ENCODE data around the gene SYT7. TPM values are rescaled to one million over a fixed set of nuclear protein-coding genes. Genes with fewer than 3 reads are reported as not detected.

SYT7 gene
- total and polyA plus RNA-seq, 10 donors, result 0.14 to 5.3 (median 2.3) TPM

DNA sequence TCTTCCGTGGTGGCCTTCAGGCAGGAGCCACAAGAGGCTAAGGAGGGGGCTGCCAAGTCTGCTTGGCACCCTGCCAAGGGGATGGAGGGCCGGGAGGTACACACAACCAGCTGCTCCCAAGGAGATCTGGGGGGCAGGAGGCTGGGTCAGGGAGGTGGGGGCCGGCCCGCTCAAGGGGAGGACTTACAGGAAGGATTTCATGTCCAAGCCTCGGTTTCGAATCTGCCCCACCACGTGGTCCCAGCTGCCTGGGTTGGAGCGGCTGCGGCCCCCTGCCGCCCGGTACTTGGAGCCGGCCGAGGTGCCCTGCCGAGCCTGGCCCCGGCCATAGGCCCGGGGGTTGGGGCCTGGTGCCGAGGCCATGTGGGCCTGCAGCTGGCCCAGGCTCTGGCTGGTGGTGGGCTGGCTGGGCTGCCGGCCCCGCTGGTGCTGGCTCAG, 38.8 kb downstream of the SYT7 start:
- Histone ChIP-seq H3K36me3 (no peaks in the 10 kb centered on the region), H3K4me1 (peaks cover 0 to 11% (median 7%) of the 10 kb centered on the region in 6 donors), H3K27me3 (replicated peaks in 1 of 7) (peaks cover 0 to 43% (median 7%) of the 10 kb centered on the region in 7 donors), H3K9me3 (no peaks in the 10 kb centered on the region), H3K4me3 (no peak overlapping the region), H3K27ac (no peak overlapping the region)
- intact Hi-C loops (cut with DNase I; ENCODE audit: low total_unique reads), result no loop called here
- no peak for DNase-seq
- 47 to 55% (median 51%) methylated on average over 4 to 19 of the region's 19 CpGs for WGBS, 5 donors
- TF ChIP-seq, protein P1, sequence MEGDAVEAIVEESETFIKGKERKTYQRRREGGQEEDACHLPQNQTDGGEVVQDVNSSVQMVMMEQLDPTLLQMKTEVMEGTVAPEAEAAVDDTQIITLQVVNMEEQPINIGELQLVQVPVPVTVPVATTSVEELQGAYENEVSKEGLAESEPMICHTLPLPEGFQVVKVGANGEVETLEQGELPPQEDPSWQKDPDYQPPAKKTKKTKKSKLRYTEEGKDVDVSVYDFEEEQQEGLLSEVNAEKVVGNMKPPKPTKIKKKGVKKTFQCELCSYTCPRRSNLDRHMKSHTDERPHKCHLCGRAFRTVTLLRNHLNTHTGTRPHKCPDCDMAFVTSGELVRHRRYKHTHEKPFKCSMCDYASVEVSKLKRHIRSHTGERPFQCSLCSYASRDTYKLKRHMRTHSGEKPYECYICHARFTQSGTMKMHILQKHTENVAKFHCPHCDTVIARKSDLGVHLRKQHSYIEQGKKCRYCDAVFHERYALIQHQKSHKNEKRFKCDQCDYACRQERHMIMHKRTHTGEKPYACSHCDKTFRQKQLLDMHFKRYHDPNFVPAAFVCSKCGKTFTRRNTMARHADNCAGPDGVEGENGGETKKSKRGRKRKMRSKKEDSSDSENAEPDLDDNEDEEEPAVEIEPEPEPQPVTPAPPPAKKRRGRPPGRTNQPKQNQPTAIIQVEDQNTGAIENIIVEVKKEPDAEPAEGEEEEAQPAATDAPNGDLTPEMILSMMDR (IDR thresholded peaks at IDR 0.05 in 8 of 11, conservative IDR thresholded peaks at IDR 0.05 in 3 of 11), result no peak
- TF ChIP-seq POLR2AphosphoS5 (IDR thresholded peaks at IDR 0.05) (no peak), POLR2A (IDR thresholded peaks at IDR 0.05) (no peak)

DNA sequence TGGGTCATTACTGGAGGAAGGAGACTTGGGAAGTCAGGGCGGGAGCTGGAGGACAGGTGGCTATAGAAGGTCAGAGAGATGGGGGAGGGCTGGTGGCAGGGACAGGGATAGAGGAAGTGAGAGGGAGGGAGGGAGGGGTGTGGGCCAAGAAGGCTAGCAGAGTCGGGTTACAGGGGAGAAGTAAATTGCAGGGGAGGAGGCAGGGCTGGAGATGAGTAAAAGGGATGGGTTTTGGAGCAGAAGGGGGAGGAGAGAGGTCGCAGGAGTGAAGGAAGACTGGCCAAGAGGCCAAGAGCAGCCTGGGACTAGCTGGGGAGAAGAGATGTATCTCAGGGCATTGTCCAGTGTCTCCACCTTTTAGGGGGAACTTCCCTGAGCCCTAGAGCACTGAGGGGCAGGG, 39.3 kb downstream of the SYT7 start:
- Histone ChIP-seq H3K27ac (no peak overlapping the region), H3K36me3 (no peaks in the 10 kb centered on the region), H3K9me3 (no peaks in the 10 kb centered on the region), H3K4me3 (no peak overlapping the region), H3K27me3 (replicated peaks in 1 of 7) (peaks cover 0 to 39% (median 7%) of the 10 kb centered on the region in 7 donors), H3K4me1 (peaks cover 0 to 11% (median 7%) of the 10 kb centered on the region in 6 donors)
- WGBS, 5 donors, result 6 to 14% (median 10%) methylated on average over 3 of the region's 3 CpGs
- intact Hi-C loops (cut with DNase I; ENCODE audit: low total_unique reads), result no loop called here
- DNase-seq, result no peak
- TF ChIP-seq POLR2A (IDR thresholded peaks at IDR 0.05) (no peak), POLR2AphosphoS5 (IDR thresholded peaks at IDR 0.05) (no peak)
- TF ChIP-seq, protein P1 (IDR thresholded peaks at IDR 0.05 in 8 of 11, conservative IDR thresholded peaks at IDR 0.05 in 3 of 11), result no peak

DNA sequence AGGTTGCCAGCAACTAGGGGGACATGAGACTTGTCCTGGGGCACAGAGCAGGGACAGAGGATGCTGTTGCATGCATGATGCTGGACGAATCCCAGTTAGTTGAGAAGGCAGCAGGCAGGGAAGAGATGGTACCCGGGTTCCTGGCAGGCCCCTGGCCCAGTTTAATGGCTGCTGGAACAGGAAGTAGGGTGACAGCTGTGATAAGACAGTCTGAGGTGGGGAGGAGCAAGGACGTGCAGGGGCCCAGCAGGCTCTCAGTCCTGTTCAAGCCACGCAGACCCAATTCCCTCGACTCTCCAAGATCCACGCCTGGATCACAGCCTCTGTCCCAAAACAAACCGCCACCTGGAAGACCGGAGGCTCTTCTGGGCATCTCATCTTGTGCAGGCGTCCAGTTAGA, 40.3 kb downstream of the SYT7 start:
- Histone ChIP-seq H3K36me3 (no peaks in the 10 kb centered on the region), H3K27me3 (replicated peaks in 1 of 7) (peaks cover 0 to 28% (median under 1%) of the 10 kb centered on the region in 7 donors), H3K9me3 (no peaks in the 10 kb centered on the region), H3K4me3 (no peak overlapping the region), H3K27ac (no peak overlapping the region), H3K4me1 (peaks cover 0 to 11% (median 7%) of the 10 kb centered on the region in 6 donors)
- WGBS, 5 donors, result 54 to 65% (median 59%) methylated on average over 8 to 9 of the region's 9 CpGs
- no peak for TF ChIP-seq POLR2A (IDR thresholded peaks at IDR 0.05)
- TF ChIP-seq, protein P1 (IDR thresholded peaks at IDR 0.05 in 8 of 11, conservative IDR thresholded peaks at IDR 0.05 in 3 of 11), result no peak
- no peak for TF ChIP-seq POLR2AphosphoS5 (IDR thresholded peaks at IDR 0.05)
- no peak for DNase-seq
- intact Hi-C loops (cut with DNase I; ENCODE audit: low total_unique reads), result no loop called here

DNA sequence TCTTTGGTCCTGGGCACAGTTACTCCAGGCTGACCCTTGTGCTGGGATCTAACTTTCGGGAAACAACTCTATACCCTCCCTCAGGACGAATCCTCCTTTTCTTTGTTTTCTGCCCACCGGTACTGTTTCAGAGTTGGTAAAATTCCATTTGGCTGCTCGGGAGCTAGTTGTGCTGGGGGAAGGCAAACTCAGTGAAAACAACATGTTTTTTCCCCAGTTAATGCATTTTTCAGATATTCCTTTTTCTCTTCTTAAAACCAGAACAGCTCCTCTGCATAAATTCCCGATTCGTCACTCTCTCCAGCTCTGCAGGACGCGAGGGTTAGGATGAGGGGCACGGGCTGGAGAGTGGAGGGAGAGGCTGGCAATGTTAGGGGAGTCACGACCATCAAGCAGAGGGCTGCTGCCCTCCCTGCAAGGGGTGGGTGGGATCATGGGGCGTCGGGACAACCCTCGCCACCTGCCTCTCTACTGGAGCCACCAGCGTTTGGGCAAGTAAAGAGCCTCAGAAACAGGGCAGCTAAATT, 41.0 kb downstream of the SYT7 start:
- H3K27ac ChIP-seq, result no peak overlapping the region
- no peaks in the 10 kb centered on the region for H3K36me3 ChIP-seq
- no peak overlapping the region for H3K4me3 ChIP-seq
- H3K27me3 ChIP-seq (replicated peaks in 1 of 7), result peaks cover 0 to 24% (median 0%) of the 10 kb centered on the region in 7 donors
- intact Hi-C loops (cut with DNase I; ENCODE audit: low total_unique reads), result no loop called here
- TF ChIP-seq, protein P1 (IDR thresholded peaks at IDR 0.05 in 8 of 11, conservative IDR thresholded peaks at IDR 0.05 in 3 of 11), result no peak
- TF ChIP-seq POLR2A (IDR thresholded peaks at IDR 0.05) (no peak), POLR2AphosphoS5 (IDR thresholded peaks at IDR 0.05) (no peak)
- H3K9me3 ChIP-seq, result no peaks in the 10 kb centered on the region
- peaks cover 0 to 11% (median 7%) of the 10 kb centered on the region in 6 donors for H3K4me1 ChIP-seq
- DNase-seq, result no peak
- 67 to 69% (median 68%) methylated on average over 14 of the region's 14 CpGs for WGBS, 5 donors

Measured in spleen (tissue), 11 donors.